ENCODE results near the gene STT3A.
A peak's percentile ranks its signal among the peaks of the same experiment; 100 is the strongest.

Gene STT3A

DNA sequence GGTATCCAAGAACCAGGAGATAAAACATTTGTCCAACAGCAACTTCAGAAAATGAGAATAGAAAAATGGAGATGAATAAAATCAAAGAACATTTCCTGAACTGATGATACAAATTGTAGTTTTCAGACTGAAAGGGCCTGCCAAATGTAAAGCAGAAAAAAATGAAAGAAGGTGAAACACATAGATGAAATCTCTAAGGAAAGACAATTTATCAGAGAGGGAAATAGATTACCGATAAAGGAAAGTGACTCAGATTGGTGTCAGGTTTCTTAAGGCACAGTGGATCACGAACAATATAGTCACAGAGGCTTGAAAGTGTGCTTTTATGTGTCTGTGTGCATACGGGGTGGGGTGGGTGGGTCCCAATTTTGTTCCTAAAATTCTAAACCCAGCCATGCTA, 4.1 kb upstream of the STT3A start:
- DNase-seq (ENCODE audit: low read depth in 2 of 2), result no peak

GRCh38 chr11:125591649-125592304, 875 bp upstream of the STT3A start:
- DNase-seq (ENCODE audit: low read depth in 2 of 2), result peak; percentile 5

DNA sequence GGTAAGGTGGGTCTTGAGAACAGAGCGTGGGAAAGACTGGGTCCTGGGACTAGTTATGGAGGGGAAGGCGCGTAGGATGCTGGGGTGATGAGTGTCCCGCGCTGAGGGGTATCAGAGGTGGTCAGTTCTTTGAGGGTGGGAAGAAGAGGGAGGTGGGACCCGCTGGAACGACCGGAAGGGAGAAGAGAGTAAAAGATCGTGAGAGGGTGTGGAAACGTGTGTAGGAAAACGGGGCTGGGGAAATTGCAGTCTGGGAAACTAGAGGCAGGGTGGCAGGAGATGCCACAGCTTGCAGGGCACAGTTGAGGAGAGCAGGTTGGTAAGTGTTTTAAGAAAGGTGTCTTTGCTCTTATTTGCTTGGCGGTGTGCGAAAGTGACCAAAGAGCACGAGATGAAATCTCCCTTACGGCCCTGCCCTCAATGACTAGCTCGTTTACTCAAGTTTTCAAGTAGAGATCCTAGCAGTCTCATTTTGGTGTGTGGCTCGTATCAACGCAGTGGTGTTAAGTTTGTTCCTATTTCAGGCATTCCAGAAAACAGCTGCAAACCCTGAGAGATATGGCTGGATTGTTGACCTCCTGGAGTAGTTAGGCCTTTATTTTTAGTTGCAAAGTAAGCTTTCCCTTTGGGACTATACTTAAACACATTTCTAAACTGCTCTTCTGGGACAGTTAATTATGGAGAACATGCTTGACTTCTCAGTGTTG, 615 bp downstream of the STT3A start:
- no peak for DNase-seq (ENCODE audit: low read depth in 2 of 2)

- DNase-seq (ENCODE audit: low read depth in 2 of 2), result no peak
Observed at GRCh38 chr11:125594958-125595357, 2.3 kb downstream of the STT3A start.

DNA sequence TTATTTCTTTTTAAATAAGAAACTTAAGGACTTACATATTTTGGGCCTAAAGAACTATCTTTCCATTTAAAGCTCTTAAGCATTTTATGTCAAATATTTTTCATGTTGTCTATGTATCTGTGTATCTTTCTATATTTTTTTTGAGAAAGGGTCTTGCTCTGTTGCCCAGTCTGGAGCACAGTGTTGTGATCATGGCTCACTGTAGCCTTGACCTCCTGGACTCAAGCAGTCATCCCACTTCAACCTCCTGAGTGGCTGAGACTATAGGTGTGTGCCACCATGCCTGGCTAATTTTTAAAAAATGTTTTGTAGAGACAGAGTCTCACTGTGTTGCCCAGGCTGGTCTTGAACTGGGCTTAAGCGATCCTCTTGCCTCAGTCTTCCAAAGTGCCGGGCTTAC, 8.0 kb downstream of the STT3A start:
- no peak for DNase-seq (ENCODE audit: low read depth in 2 of 2)

GRCh38 chr11:125603207-125603606, 10.6 kb downstream of the STT3A start:
- no peak for DNase-seq (ENCODE audit: low read depth in 2 of 2)

- DNase-seq (ENCODE audit: low read depth in 2 of 2), result no peak
Observed at GRCh38 chr11:125605417-125605816, 12.8 kb downstream of the STT3A start.

- DNase-seq (ENCODE audit: low read depth in 2 of 2), result no peak
Observed at GRCh38 chr11:125609545-125609944, 16.9 kb downstream of the STT3A start.

- DNase-seq (ENCODE audit: low read depth in 2 of 2), result no peak
Observed at GRCh38 chr11:125618383-125618782, 25.7 kb downstream of the STT3A start.

GRCh38 chr11:125621995-125622394, 29.3 kb downstream of the STT3A start:
- DNase-seq (ENCODE audit: low read depth in 2 of 2), result no peak

- no peak for DNase-seq (ENCODE audit: low read depth in 2 of 2)
Observed at GRCh38 chr11:125623064-125623463, 30.4 kb downstream of the STT3A start.

DNA sequence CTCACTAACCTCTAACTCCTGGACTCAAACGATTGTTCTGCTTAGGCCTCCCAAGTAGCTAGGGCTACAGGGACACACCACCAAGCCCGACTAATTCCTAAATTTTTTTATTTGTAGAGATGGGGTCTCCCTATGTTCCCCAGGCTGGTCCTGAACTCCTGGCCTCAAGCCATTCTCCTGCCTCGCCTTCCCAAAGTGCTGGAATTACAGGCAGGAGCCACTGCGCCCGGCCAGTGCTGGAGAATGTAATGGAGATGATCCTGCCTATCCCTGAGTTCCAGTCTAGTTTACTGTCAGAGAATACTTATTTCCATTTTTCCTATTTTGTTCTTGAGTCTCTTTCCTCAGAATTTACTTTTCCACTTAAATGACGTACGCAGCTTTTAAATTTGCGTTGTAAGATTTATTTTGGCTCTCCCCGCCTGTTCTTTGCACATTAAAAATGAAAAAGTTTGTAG, 32.1 kb downstream of the STT3A start, which contains the start of gene CHEK1:
Gene CHEK1, plus strand, starts transcription at position 408 of the 458 bp plus-strand sequence. CDS start 1,606 bp downstream, outside the sequence.
- no peak for DNase-seq (ENCODE audit: low read depth in 2 of 2)

GRCh38 chr11:125625225-125625629, 32.6 kb downstream of the STT3A start:
- no peak for DNase-seq (ENCODE audit: low read depth in 2 of 2)

DNA sequence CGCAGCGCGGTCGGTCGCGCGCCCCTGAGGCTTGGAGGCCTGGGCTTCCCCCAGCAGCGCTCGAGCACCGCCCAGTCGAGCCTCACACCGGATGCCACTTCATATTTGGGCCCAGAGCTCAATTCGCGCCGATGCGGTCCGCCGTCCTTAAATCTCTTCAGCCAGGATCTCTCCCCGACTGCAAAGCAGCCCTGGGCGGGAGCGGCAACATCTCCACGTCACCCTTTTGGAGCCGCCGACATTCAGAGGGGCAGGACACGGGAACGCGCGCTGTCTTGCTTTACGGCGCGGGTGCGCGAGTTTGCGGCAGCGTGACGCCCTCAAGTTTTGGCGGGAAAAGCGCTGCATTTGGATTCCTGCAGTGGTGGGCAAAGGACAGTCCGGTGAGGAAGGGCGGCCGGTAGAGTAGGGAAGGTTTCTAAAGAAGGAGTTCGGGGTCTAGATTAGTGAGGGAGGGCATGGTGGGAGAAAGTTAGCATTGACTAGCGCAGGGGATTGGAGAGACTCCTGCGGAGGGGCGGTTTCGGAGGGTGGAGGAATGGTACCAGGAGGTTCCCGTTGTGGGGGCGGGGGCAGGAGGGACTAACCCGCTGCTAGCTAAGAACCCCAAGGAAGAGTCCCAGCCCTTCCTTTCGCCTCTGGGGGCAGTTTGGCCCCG, 33.1 kb downstream of the STT3A start:
- peak; percentile 73 to 75 for DNase-seq (ENCODE audit: low read depth in 2 of 2)

GRCh38 chr11:125626288-125626950, 33.8 kb downstream of the STT3A start:
- no peak for DNase-seq (ENCODE audit: low read depth in 2 of 2)

DNA sequence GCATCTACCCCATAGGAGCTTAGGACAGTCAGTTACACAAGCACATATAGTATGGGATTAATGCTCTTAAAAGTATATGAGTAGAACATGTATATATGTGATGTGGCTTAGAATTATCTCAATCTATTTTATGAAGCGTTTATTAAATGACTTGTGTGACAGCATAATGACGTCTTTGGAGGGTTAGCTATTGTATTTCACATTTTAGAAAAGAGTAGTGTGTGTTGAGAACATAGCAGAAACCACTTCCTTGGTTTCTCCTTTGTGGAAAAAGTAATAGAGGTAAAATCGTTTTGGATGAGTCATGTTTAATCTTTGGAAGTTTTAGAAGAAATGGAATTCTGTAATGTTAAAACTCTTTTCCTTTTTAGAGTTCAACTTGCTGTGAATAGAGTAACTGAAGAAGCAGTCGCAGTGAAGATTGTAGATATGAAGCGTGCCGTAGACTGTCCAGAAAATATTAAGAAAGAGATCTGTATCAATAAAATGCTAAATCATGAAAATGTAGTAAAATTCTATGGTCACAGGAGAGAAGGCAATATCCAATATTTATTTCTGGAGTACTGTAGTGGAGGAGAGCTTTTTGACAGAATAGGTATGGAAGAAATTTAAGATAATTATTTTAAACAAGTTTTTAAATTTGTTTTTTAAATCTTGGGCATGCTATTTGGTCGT, 34.7 kb downstream of the STT3A start:
- no peak for DNase-seq (ENCODE audit: low read depth in 2 of 2)

DNA sequence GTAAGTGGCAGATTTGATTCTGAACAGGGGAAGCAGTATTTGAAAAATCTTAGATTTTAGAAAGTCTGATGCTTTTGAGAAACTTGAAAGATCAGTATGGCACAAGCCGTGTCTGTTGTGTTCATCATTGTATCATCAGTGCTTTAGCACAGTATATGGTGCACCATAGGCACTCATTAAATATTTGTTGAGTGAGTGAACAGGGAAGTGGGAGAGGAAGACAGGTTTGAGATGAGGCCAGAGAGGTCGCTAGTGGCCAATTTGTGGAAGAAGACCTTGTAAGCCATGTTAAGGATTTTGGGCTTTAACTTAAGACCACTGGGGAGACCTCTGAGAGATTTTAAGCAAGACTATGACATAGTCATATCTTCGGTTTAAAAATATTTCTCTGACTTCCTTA, 45.2 kb downstream of the STT3A start:
- DNase-seq (ENCODE audit: low read depth in 2 of 2), result no peak

GRCh38 chr11:125638315-125638714, 45.7 kb downstream of the STT3A start:
- DNase-seq (ENCODE audit: low read depth in 2 of 2), result no peak

DNA sequence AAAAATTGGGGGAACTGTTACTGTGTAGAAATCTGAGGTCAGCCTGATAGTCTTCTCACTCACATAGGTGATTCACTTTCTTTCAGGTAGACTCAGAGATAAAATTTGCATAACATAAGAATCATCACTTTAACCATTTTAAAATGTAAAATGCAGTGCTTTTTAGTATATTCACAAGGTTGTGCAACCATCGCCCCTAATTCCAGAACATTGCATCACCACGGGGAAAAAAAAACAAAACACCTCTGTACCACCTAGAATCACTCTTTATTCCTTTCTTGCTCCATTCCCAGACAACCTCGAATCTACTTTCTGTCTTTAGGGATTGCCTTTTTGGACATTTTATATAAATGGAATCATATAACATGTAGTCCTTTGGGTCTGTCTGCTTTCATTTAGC, 53.2 kb downstream of the STT3A start:
- DNase-seq (ENCODE audit: low read depth in 2 of 2), result no peak

DNA sequence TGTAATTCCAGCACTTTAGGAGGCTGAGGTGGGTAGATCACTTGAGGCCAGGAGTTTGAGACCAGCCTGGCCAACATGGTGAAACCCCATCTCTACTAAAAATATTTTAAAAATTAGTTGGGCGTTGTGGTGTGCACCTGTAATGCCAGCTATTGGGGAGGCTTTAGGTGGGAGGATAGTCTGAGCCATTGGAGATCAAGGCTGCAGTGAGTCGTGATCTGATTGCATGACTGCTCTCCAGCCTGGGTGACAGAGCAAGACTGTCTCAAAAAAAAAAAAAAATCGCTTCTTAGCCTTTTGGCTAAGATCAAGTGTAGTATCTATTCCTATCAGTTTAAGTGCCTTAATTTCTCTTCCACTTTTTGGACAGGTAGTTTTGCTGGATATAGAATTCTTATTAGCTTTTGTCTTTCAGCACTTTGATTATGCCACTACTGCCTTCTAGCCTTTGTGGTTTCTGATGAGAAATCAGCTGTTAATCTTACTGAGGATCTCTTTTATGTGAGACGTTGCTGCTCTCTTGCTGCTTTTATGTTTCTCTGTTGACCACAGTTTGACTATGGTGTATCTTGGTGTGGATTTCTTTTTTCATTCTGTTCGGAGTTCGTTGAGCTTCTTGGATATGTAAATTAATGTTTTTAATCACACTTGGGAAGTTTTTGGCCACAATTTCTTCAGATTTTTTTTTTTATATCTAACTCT, 57.0 kb downstream of the STT3A start:
- DNase-seq (ENCODE audit: low read depth in 2 of 2), result no peak

DNA sequence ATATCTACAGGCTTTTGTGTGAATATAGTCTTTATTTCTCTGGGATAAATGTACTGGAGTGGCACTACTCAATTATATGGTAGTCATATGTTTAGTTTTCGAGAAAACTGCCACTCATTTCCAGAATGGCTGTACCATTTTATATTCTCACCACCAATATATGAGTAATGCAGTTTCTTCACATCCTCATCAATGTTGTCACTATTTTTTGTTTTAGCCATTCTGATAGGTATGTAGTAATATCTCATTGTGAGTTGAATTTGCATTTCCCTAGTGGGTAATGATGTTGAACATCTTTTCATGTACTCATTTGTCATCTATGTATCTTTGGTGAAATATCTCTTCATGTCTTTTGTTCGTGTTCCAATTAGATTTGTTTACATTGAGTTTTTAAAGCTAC, 70.0 kb downstream of the STT3A start:
- no peak for DNase-seq (ENCODE audit: low read depth in 2 of 2)

All from stimulated activated CD8-positive, alpha-beta memory T cell treated with anti-CD3 and anti-CD28 coated beads, Interleukin-2, amount 100 ng/mL, for 1 hour (primary cell).